ENCODE measurements around the gene CELA2B. TPM values are rescaled to one million over a fixed set of nuclear protein-coding genes. Genes with fewer than 3 reads are reported as not detected.

CELA2B gene
- total and polyA plus RNA-seq, 2 of the 8 experiments (the other 6 are each of a cell fraction or from before 2014, with no cell fraction given) = not detected

GRCh38 chr1:15531003-15531402, 55.1 kb downstream of the CELA2B start (continued):
- TF ChIP-seq CHD7 (IDR thresholded peaks at IDR 0.05; ENCODE audit: insufficient replicate concordance, low read length) (no peak), RFX5 (IDR thresholded peaks at IDR 0.05; ENCODE audit: borderline replicate concordance, low read depth, low read length) (no peak), KDM4A (IDR thresholded peaks at IDR 0.05; ENCODE audit: low read depth, low read length, severe bottlenecking) (no peak)

Data from H1 (cell line).